A673 (cell line): ENCODE data around the gene CROCC2. TPM values are rescaled to one million over a fixed set of nuclear protein-coding genes. Genes with fewer than 3 reads are reported as not detected.
A peak's percentile ranks its signal among the peaks of the same experiment; 100 is the strongest.

Experiments
- BruUV-seq: library from RNA; stranded (reverse); fragments of 400-500 nt; replicated peaks from 2 replicates; lab custom pipeline; 2021; lab: Mats Ljungman, UMichigan
- CTCF ChIA-PET: fragments of 300-600 bp; sonication (Branson Sonifier 250); formaldehyde crosslinking; loops from one replicate; lab custom pipeline; 2022; ENCODE audit warnings: antibody characterized with exemption; lab: Charles Lee
- POLR2A ChIA-PET: fragments of 300-600 bp; sonication (Branson Sonifier 250); formaldehyde crosslinking; loops from one replicate; lab custom pipeline; 2022; ENCODE audit warnings: antibody characterized with exemption; ENCODE audit not compliant: low non-redundant PET; lab: Charles Lee
- DNase-seq: peaks from one replicate; pipeline ENCODE4 v3.0.0-alpha.2; 2015; ENCODE audit warnings: low spot score
- H3K27ac ChIP-seq: fragments of 200-600 bp; sonication (generic); 2 replicates; pipeline ENCODE4 v1.5.1; 2016; ENCODE audit warnings: mixed run types, low read depth, mild to moderate bottlenecking, mixed read lengths, antibody characterized with exemption, low read length; ENCODE audit not compliant: poor library complexity, severe bottlenecking
- H3K27me3 ChIP-seq: fragments of 200-600 bp; sonication (generic); replicated peaks from 2 replicates; pipeline ENCODE4 v1.6.1; 2017; ENCODE audit warnings: mixed run types, low read depth, mild to moderate bottlenecking, mixed read lengths, antibody characterized with exemption, low read length; ENCODE audit not compliant: insufficient read depth, poor library complexity
- H3K36me3 ChIP-seq: fragments of 200-600 bp; sonication (generic); 2 replicates; pipeline ENCODE4 v1.6.1; 2016; ENCODE audit warnings: mixed run types, mild to moderate bottlenecking, mixed read lengths, antibody characterized with exemption, low read length; ENCODE audit not compliant: insufficient read depth, poor library complexity, severe bottlenecking
- H3K4me1 ChIP-seq: fragments of 200-600 bp; sonication (generic); 2 replicates; pipeline ENCODE4 v1.6.1; 2017; ENCODE audit warnings: mixed run types, mild to moderate bottlenecking, mixed read lengths, antibody characterized with exemption, low read length; ENCODE audit not compliant: insufficient read depth, poor library complexity, severe bottlenecking
- H3K4me3 ChIP-seq: fragments of 200-600 bp; sonication (generic); 2 replicates; pipeline ENCODE4 v1.5.1; 2016; ENCODE audit warnings: low read depth, mixed run types, mild to moderate bottlenecking, mixed read lengths, low read length; ENCODE audit not compliant: poor library complexity, severe bottlenecking
- H3K9me3 ChIP-seq: fragments of 200-600 bp; sonication (generic); 2 replicates; pipeline ENCODE4 v1.6.1; 2016; ENCODE audit warnings: mixed run types, low read depth, mild to moderate bottlenecking, mixed read lengths, antibody characterized with exemption, low read length; ENCODE audit not compliant: poor library complexity, severe bottlenecking
- CTCF ChIP-seq: fragments of 300-800, 200-600 bp; sonication (generic); conservative IDR thresholded peaks from 2 replicates; pipeline ENCODE4 v1.5.1; 2017; ENCODE audit warnings: low read depth, mild to moderate bottlenecking, antibody characterized with exemption, low read length, moderate library complexity, mixed read lengths
- EZH2 ChIP-seq: fragments of 200-600 bp; sonication (generic); IDR thresholded peaks from 2 replicates; pipeline ENCODE4 v1.6.1; 2017; ENCODE audit warnings: borderline replicate concordance, low read depth, mild to moderate bottlenecking, mixed read lengths, antibody characterized with exemption, low read length; ENCODE audit not compliant: poor library complexity, severe bottlenecking
- intact Hi-C: fragments of 100-400 bp; cut with micrococcal nuclease; formaldehyde crosslinking; loops from one replicate; pipeline ENCODE4 v1.10.0; 2022; ENCODE audit not compliant: unreplicated experiment
- total RNA-seq: library from RNA; stranded (reverse); gene quantifications from 2 replicates; pipeline ENCODE4 v1.2.3, GENCODE V29; 2021

Gene CROCC2
- total RNA-seq, 1 experiment from 2014 or later: not detected

- H3K4me1 ChIP-seq: peaks cover 42% of the 10 kb centered on the region
- BruUV-seq: no TSS peak
- ChIA-PET POLR2A (no interaction called here), CTCF (no interaction called here)
- H3K36me3 ChIP-seq: no peaks in the 10 kb centered on the region
- no peaks in the 10 kb centered on the region for H3K9me3 ChIP-seq
- no peak for DNase-seq
- H3K4me3 ChIP-seq: no peak overlapping the region
- TF ChIP-seq EZH2 (no peak), CTCF (no peak)
- intact Hi-C loops: loop anchor here (10.0 kb wide), 1 partner anchor 155 kb away; no protein-coding TSS in a partner anchor
- H3K27me3 ChIP-seq: no peaks in the 10 kb centered on the region
- H3K27ac ChIP-seq: no peak overlapping the region
Measured at GRCh38 chr2:240919786-240920782, 13.9 kb downstream of the CROCC2 start.

GRCh38 chr2:240920783-240921231, 14.7 kb downstream of the CROCC2 start:
- DNase-seq: no peak

More at GRCh38 chr2:240920783-240921231, 14.7 kb downstream of the CROCC2 start:
- Histone ChIP-seq H3K4me3 (no peak overlapping the region), H3K27me3 (no peaks in the 10 kb centered on the region), H3K9me3 (no peaks in the 10 kb centered on the region), H3K27ac (peak overlapping the region; percentile 35), H3K36me3 (no peaks in the 10 kb centered on the region), H3K4me1 (peaks cover 37% of the 10 kb centered on the region)
- TF ChIP-seq CTCF: no peak
- no peak for TF ChIP-seq EZH2
- intact Hi-C loops: no loop called here
- CTCF ChIA-PET: no interaction called here
- BruUV-seq: no TSS peak
- POLR2A ChIA-PET: no interaction called here
